Activated CD4-positive, alpha-beta T cell treated with anti-CD3 and anti-CD28 coated beads for 24 hours (primary cell): ENCODE results near the gene ERVK3-1.
"Not testable (repeated sequence)": the region's sequence is repeated elsewhere in the genome, so short reads cannot be mapped to it uniquely, and the experiment has no call there.

Experiments used
- DNase-seq, 2 donors: peaks; one replicate each; pipeline ENCODE4 v3.0.0-alpha.2; 2020; ENCODE audit warnings: low read depth in 2 of 2

The ERVK3-1 gene

GRCh38 chr19:58305065-58305931 is at the start of gene ERVK3-1:
ERVK3-1 (plus strand) TSS chr19:58305377; CDS start chr19:58312169, 6,792 bp downstream.
- DNase-seq: peak; percentile 87 to 90

GRCh38 chr19:58258259-58258658 is 46.9 kb upstream of the ERVK3-1 start:
- DNase-seq: not testable (repeated sequence)

- DNase-seq: no peak
These were observed 43.6 kb upstream of the ERVK3-1 start for GRCh38 chr19:58261600-58261967.

GRCh38 chr19:58261968-58262921 is 42.9 kb upstream of the ERVK3-1 start:
- DNase-seq: no peak

DNA sequence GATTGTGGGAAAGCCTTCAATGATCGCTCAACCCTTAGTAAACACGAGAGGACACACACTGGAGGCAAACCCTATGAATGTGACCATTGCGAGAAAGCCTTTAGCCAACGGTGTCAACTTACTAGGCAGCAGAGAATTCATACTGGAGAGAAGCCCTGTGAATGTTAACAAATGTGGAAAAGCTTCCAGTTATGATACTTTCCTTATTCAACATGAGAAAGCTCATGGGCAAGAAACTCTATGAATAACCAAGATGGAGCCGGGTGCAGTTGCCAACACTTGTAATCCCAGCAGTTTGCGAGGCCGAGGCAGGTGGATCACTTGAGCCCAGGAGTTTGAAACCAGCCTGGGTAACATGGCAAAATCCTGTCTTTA is 42.3 kb upstream of the ERVK3-1 start:
- DNase-seq: no peak

GRCh38 chr19:58265100-58265499 is 40.1 kb upstream of the ERVK3-1 start:
- no peak for DNase-seq

DNA sequence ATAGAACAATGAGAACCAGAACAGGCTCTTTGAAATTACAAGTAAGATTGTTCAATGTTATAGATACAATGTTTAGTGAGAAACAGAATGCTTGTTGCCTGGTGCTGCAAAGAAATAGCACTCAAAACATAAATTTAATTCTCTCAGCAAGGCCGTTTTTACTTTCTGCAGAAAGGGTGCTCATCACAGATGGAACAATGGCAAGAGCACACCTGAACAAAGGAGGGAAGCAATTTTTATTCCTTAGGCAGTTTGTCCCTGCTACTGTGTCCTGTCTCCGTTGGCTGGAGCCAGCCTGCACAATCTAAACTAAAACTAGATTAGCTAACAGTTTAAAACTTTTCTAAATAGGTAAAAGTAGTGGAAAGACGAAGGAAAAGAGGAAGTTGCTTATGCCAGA is 36.8 kb upstream of the ERVK3-1 start:
- DNase-seq: no peak

DNA sequence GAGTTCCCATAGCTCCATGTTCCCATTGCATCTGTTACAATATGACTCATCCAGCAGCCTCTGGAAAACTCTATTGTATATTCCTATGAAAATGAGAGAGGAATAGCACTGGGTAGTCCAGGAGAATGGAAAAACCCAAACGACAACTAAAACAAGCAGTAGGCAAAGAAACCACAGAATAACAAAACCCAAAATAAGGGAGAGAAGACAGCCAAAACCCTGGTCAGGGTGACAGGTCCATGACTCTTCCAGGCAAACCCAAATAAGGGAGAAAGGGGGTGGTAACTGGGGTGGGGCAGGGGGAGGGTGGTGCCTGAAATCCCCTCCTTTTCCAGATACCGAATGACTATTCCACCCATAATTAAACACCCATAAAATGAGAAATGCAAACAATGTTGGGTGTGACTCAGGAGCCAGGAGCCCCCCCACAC is 30.4 kb upstream of the ERVK3-1 start:
- no peak for DNase-seq

GRCh38 chr19:58275564-58275963 is 29.6 kb upstream of the ERVK3-1 start:
- DNase-seq: no peak

GRCh38 chr19:58277197-58277596 is 28.0 kb upstream of the ERVK3-1 start:
- DNase-seq: no peak

- DNase-seq: no peak
These were observed 27.2 kb upstream of the ERVK3-1 start for GRCh38 chr19:58277748-58278540.

GRCh38 chr19:58278541-58279041 is 26.6 kb upstream of the ERVK3-1 start, which contains the start of gene ZNF8:
ZNF8 (plus strand) TSS chr19:58278955; CDS start chr19:58279082, 127 bp downstream.
- peak; percentile 93 to 95 for DNase-seq

DNA sequence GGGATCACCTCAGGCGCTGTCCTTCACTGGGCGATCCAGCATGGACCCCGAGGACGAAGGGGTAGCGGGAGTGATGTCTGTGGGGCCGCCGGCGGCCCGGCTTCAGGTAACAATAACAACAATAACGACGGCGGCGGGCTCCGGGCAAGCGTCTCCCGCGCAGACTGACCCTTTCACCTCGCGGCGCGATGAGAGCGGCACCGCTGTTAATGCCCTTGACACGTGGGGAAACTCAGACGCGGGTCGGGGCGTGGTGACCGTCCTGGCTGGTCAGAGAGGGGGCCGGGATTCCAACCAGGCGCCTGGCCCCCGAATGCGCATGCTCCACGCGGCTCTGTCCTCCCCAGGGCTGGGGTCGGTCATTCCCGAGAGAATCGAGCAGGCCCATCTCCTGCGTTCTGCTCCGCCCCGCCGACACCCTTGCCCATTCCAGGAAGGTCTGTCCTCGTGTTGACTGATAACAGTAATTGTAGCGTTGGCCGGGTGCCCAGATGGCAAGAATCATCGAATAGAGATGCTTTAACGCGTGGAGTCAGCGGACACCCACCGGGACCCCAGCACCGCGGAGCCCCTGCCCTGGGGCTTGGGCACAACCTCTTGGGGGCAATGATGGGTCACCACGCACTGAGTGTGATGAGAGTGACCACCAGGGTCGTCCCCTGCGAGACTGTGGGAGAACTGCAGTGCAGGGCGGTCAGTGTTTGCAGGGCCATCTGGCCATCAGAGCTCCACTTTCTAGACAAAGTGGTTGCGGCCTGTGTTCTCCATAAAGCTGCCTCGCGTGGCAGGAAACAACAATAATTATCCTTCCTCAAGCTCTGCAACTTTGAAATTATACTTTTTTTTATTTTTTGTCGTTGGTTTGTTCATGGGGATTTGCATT is 25.9 kb upstream of the ERVK3-1 start:
- peak; percentile 16 to 37 for DNase-seq

- no peak for DNase-seq
These were observed 25.3 kb upstream of the ERVK3-1 start for GRCh38 chr19:58279925-58280316.

DNA sequence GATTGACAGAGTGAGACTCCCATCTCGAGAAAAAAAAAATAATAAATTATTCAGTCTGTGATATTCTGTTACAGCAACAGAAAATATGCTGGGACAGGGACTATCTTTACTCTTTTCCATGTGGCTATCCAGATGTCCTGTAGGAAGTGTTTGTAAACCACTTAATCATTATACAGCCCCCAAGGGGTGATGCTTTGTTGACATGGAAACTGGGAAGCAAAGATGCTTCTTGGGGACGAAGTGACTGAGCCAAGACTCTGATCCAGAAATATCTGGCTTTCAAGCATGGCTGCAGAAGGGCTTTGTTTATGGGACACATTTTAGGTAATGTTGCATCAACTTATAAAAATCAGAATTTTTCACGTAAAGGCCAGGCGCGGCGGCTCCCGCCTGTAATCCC is 21.0 kb upstream of the ERVK3-1 start:
- no peak for DNase-seq

DNA sequence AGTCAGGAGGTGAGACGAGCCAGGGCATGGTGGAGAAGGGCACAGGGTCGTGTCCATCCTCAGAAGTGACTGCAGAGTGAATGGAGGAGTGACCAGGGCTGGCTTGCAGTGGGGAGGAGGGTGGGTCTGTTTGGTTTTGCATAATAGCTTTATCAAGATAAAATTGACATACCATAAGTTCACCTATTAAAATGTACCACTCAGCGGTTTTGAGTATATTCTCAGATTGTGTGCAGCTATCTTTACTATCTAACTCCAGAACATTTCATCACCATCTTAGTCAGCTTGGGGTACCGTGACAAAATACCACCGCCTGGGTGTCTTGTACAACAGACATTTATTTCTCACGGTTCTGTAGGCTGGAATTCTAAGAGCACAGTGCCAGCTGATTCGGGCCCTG is 13.2 kb upstream of the ERVK3-1 start:
- no peak for DNase-seq

GRCh38 chr19:58294743-58295374 is 10.3 kb upstream of the ERVK3-1 start:
- no peak for DNase-seq

- DNase-seq: no peak
These were observed 9.1 kb upstream of the ERVK3-1 start for GRCh38 chr19:58296104-58296503.

- no peak for DNase-seq
These were observed 4.6 kb upstream of the ERVK3-1 start for GRCh38 chr19:58300620-58301019.

DNA sequence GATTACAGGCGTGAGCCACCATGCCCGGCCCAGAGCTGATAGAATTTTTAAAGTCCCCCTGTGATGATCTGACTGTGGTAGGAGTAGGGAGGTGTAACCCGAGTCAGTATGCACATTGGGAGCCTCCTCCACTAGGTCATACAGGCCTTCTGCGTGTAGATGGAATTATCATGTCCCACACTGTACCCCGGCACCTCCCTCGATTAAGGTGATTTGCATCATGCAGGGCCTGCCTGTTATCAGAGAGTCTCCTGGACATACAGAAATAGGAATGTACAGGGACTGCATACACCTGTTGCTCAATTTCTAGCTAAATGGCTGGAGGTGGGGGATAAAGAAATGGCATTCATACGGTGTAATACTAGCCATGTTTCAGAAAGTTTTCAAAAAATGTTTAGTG is 922 bp upstream of the ERVK3-1 start:
- no peak for DNase-seq
